ENCODE results near the gene EMP2.

DNA sequence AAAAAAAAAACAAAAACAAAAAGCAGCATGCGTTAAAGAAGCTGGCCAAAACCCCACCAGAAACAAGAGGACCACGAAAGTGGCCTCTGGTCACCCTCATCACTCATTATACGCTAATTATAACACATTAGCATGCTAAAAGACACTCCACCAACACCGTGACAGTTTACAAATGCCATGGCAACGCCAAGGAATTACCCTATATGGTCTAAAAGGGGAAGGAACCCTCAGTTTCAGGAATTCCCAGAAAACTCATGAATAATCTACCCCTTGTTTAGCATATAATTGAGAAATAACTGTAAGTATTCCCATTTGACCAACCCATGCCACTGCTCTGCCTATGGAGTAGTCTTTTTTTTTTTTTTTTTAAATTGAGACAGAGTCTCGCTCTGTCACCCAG is 77.6 kb downstream of the EMP2 start:
- TF ChIP-seq CTCF (IDR thresholded peaks at IDR 0.05) (no peak), POLR2A (IDR thresholded peaks at IDR 0.05) (no peak)
